GM21526 (cell line): ENCODE results near the gene ARHGDIG.

Experiments
- ATAC-seq: cut with Tn5 transposase; IDR thresholded peaks from one replicate; pipeline ENCODE4 v1.9.1; 2021; ENCODE audit warnings: moderate library complexity; ENCODE audit not compliant: unreplicated experiment, low FRiP score

Gene ARHGDIG

GRCh38 chr16:293043-293775 is 12.8 kb downstream of the ARHGDIG start:
- no peak for ATAC-seq

GRCh38 chr16:296276-296675 is 15.9 kb downstream of the ARHGDIG start:
- ATAC-seq, result no peak

GRCh38 chr16:296806-297510 is 16.6 kb downstream of the ARHGDIG start:
- no peak for ATAC-seq

- ATAC-seq, result no peak
These were observed 17.4 kb downstream of the ARHGDIG start for GRCh38 chr16:297832-298231.

GRCh38 chr16:301235-301634 is 20.8 kb downstream of the ARHGDIG start:
- ATAC-seq, result no peak

GRCh38 chr16:301950-302349 is 21.6 kb downstream of the ARHGDIG start:
- no peak for ATAC-seq

- ATAC-seq, result no peak
These were observed 23.5 kb downstream of the ARHGDIG start for GRCh38 chr16:303760-304505.

GRCh38 chr16:305916-306626 is 25.7 kb downstream of the ARHGDIG start:
- no peak for ATAC-seq

- no peak for ATAC-seq
These were observed 26.6 kb downstream of the ARHGDIG start for GRCh38 chr16:306911-307370.

- ATAC-seq, result no peak
These were observed 27.4 kb downstream of the ARHGDIG start for GRCh38 chr16:307691-308312.

GRCh38 chr16:309476-309875 is 29.1 kb downstream of the ARHGDIG start:
- ATAC-seq, result no peak

- ATAC-seq, result no peak
These were observed 31.3 kb downstream of the ARHGDIG start for GRCh38 chr16:311725-312124.

- ATAC-seq, result no peak
These were observed 34.0 kb downstream of the ARHGDIG start for GRCh38 chr16:314351-314750.

GRCh38 chr16:314795-315299 is 34.5 kb downstream of the ARHGDIG start:
- ATAC-seq, result no peak

GRCh38 chr16:316741-317464 is 36.5 kb downstream of the ARHGDIG start:
- no peak for ATAC-seq

- no peak for ATAC-seq
These were observed 37.2 kb downstream of the ARHGDIG start for GRCh38 chr16:317583-317982.

GRCh38 chr16:318628-319027 is 38.2 kb downstream of the ARHGDIG start:
- no peak for ATAC-seq

- no peak for ATAC-seq
These were observed 39.8 kb downstream of the ARHGDIG start for GRCh38 chr16:320206-320605.

GRCh38 chr16:321532-321931 is 41.1 kb downstream of the ARHGDIG start:
- no peak for ATAC-seq
